Measurements from ENCODE around the gene MFF.

DNA sequence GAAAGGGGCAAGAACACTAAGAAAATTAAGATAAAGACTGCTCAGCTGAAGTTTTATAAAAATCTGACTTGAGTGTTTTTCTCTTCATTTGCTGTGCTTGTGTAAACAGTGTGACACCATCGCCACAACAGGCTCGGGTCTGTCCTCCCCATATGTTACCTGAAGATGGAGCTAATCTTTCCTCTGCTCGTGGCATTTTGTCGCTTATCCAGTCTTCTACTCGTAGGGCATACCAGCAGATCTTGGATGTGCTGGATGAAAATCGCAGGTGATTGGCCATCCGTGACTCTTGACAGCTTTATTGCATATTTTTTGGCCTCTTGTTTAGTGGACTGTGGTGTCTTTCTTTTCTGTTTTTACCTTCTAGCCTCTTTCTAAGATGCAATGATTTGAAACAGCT is 22.1 kb downstream of the MFF start:
- TF ChIP-seq, protein P1, sequence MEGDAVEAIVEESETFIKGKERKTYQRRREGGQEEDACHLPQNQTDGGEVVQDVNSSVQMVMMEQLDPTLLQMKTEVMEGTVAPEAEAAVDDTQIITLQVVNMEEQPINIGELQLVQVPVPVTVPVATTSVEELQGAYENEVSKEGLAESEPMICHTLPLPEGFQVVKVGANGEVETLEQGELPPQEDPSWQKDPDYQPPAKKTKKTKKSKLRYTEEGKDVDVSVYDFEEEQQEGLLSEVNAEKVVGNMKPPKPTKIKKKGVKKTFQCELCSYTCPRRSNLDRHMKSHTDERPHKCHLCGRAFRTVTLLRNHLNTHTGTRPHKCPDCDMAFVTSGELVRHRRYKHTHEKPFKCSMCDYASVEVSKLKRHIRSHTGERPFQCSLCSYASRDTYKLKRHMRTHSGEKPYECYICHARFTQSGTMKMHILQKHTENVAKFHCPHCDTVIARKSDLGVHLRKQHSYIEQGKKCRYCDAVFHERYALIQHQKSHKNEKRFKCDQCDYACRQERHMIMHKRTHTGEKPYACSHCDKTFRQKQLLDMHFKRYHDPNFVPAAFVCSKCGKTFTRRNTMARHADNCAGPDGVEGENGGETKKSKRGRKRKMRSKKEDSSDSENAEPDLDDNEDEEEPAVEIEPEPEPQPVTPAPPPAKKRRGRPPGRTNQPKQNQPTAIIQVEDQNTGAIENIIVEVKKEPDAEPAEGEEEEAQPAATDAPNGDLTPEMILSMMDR (conservative IDR thresholded peaks at IDR 0.05; ENCODE audit: low read length), result peak; percentile 19
- no peak for TF ChIP-seq EZH2phosphoT487 (IDR thresholded peaks at IDR 0.05; ENCODE audit: borderline replicate concordance)
